ENCODE results near the gene AGFG2.

Gene AGFG2

GRCh38 chr7:100573691-100574361 is 34.8 kb downstream of the AGFG2 start, which contains the start of gene SAP25:
Gene SAP25 (minus strand): TSS chr7:100573900. CDS start chr7:100573742, 158 bp downstream.
- DNase-seq: no peak

- no peak for DNase-seq
Observed at GRCh38 chr7:100574362-100575205, 35.6 kb downstream of the AGFG2 start.

DNA sequence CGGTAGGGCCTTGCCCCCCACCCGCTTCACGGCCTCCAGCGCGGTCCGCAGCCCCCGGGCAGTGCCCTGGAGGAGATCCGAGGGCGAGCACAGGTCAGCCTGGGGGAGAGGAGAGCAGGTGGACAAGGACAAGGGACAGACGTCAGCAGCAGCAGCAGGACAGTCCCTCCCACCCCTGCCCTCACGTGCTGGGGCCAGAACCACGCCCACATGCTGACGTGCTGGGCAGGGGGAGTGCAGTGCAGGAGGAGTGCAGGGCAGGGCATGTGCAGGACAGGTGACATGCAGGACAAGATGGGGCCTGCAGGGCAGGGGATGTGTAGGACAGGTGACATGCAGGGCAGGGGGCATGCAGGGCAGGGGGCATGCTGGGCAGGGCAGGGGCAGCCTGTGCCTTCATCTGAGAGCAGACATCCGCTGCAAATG is 36.2 kb downstream of the AGFG2 start:
- DNase-seq: no peak

DNA sequence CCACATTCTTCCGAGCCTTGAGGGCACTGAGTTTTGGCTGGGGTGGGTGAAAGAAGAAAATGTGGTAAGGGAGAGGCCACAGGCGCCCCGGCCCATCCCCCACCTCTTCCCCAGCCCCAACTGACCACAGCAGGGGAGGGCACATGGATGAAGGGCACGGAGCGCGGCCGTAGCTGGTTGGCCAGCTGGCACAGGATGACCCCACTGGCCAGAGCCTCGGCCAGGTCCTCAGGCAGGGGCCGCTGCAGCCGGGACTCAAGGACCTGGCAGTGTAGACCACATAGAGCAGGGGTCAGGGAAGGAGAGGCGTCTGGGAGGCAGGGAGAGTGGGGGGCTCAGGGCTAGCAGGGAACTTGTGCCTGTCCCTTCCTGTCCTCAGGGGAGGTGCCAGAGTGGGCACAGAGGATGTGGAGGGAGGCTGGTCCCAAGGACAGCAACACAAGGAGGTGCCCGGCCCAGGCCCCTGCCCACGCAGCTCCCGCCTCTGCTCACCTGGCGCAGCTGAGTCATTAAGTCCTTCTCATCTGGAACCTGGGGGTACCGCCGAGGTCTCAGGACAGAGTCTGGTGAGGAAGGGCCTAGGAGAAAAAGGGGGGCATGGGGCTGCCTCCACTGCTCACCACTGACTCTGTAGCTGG is 36.9 kb downstream of the AGFG2 start:
- no peak for DNase-seq

- no peak for DNase-seq
Observed at GRCh38 chr7:100576384-100576993, 37.5 kb downstream of the AGFG2 start.

GRCh38 chr7:100577103-100577502 is 38.1 kb downstream of the AGFG2 start:
- DNase-seq: no peak

- DNase-seq: no peak
Observed at GRCh38 chr7:100577507-100577906, 38.5 kb downstream of the AGFG2 start.

- no peak for DNase-seq
Observed at GRCh38 chr7:100578246-100579183, 39.5 kb downstream of the AGFG2 start.

- no peak for DNase-seq
Observed at GRCh38 chr7:100580466-100581283, 41.7 kb downstream of the AGFG2 start.

- no peak for DNase-seq
Observed at GRCh38 chr7:100582041-100582579, 43.1 kb downstream of the AGFG2 start.

DNA sequence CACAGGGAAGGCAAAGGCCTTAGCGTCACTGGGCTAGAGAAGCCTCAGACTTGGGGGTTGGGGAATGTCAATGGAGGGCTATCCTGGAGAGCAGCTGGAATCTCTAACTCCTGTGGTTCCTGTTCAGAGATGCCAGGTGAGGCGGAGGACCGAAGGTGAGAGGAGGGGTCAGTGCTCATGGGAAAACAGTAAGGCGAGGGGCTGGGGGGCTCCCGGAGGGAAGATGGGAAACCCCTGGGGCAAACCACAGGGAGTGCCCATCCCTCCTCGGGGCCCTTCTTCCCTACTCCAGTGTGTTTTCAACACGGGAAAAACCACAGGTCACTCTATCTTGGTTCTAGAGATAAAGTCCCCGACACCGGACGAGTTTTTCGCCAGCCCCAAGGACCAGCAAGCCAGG is 43.6 kb downstream of the AGFG2 start:
- DNase-seq: no peak

- no peak for DNase-seq
Observed at GRCh38 chr7:100583132-100584053, 44.4 kb downstream of the AGFG2 start.

DNA sequence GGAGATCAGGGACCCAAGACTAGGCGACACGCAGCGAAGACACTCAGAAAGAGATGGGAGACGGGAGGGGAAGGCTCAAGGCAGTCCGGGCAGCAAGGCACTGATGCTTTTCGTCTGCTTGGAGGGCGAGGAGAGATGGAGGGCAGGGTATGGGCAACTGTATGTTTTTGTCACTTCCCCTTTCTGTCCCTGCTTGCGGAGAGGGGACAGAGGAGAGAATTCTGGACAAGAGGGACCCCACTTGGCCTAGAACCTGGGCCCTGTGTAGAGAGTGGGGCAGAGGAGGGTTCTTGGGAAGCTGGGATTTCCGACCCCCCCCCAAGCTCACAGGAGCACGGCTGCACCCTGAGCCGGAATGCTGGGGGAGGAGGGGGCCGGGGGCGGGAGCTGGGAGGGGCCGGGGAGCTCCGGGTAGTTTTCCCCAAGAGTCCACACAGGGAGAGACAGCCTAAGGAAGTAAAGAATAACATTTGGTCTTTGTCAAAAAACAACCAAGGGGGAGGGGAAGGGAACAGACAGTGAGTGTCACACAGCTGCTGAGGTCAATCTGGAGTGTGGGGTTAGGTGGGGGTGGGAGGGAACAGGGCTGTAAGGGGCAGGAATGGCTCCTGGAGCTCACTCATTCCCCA is 45.2 kb downstream of the AGFG2 start:
- no peak for DNase-seq

DNA sequence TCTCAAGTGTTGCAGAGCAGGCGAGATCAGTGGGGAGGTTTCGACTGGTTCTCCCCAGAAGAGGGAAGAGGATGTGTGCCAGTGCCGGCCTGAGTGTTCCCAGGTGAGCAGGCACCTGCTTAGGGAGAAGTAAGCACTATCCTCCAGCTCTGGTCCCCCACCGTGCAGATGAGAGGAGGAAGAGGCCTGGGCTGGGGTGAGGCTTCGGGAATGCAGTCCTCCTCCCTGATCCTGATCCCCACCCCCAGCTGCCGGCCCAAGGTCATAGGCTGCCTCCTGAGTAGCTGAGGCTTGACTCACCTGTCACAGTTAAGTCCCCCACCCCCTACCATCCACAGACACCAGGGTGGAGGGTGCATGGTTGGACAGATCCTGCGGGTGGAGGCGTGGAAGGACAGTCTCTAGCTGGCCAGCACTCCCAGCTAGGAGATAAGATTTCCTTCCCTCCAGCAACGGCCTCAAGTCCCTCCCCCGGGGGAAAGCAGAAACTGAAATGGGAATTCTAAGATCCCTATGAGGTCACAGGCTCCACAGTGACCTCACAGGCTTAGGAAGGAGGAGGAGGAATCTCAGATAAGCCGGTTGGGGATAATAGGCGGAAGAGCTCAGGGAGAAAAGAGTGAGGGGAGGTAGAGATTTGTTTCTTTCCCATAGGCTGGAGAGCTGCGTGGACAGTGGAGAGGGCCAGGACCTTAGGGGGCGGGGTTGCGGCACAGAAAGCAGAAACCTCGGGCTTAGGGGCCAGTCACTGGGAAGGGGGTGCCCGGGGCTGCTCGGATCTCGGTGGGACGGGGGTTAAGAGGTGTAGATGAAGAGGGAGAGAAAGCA is 45.9 kb downstream of the AGFG2 start:
- DNase-seq: peak; percentile 63

- DNase-seq: peak; percentile 78
Observed at GRCh38 chr7:100585511-100586265, 46.7 kb downstream of the AGFG2 start, which contains the start of gene LRCH4. Gene LRCH4 (minus strand): TSS chr7:100586129. CDS start chr7:100586100, 29 bp downstream.

GRCh38 chr7:100586266-100587025 is 47.4 kb downstream of the AGFG2 start, which contains the start of gene FBXO24:
Gene FBXO24 (plus strand): TSS chr7:100586328. CDS start chr7:100586626, 298 bp downstream.
- DNase-seq: peak; percentile 100

All from NCI-H2029 (cell line).